Neural progenitor cell (in vitro differentiated cells): Measurements from ENCODE around the gene SLC2A8. TPM values are rescaled to one million over a fixed set of nuclear protein-coding genes. Genes with fewer than 3 reads are reported as not detected.

Experiments used
- DNase-seq: peaks from one replicate; pipeline ENCODE4 v3.0.0-alpha.2; 2016; ENCODE audit warnings: low spot score
- H2AFZ ChIP-seq: fragments of 200-600 bp; sonication (generic); replicated peaks from 2 replicates; pipeline ENCODE4 v1.6.1; 2016; ENCODE audit warnings: antibody characterized with exemption
- H3F3A ChIP-seq: fragments of 200-600 bp; sonication (generic); 2 replicates; pipeline ENCODE4 v1.6.1; 2016; ENCODE audit warnings: antibody characterized with exemption, low read depth
- H3K27ac ChIP-seq: fragments of 200-600 bp; sonication (generic); 2 replicates; pipeline ENCODE4 v1.5.1; 2016; ENCODE audit warnings: mild to moderate bottlenecking
- H3K27me3 ChIP-seq: fragments of 200-600 bp; sonication (generic); 2 replicates; pipeline ENCODE4 v1.6.1; 2016; ENCODE audit warnings: mild to moderate bottlenecking, moderate library complexity
- H3K36me3 ChIP-seq: fragments of 200-600 bp; sonication (generic); 2 replicates; pipeline ENCODE4 v1.5.1; 2016
- H3K4me1 ChIP-seq: fragments of 200-600 bp; sonication (generic); 2 replicates; pipeline ENCODE4 v1.6.1; 2016; ENCODE audit warnings: mixed run types
- H3K4me2 ChIP-seq: fragments of 200-600 bp; sonication (generic); 2 replicates; pipeline ENCODE4 v1.6.1; 2016
- H3K4me3 ChIP-seq: fragments of 200-600 bp; sonication (generic); 2 replicates; pipeline ENCODE4 v1.5.1; 2016
- H3K79me2 ChIP-seq: fragments of 200-600 bp; sonication (generic); 2 replicates; pipeline ENCODE4 v1.6.1; 2016; ENCODE audit warnings: low read depth
- H3K9ac ChIP-seq: fragments of 200-600 bp; sonication (generic); 2 replicates; pipeline ENCODE4 v1.6.1; 2016
- H3K9me3 ChIP-seq: fragments of 200-600 bp; sonication (generic); 2 replicates; pipeline ENCODE4 v1.5.1; 2016; ENCODE audit warnings: low read depth
- H4K20me1 ChIP-seq: fragments of 200-600 bp; sonication (generic); 2 replicates; pipeline ENCODE4 v1.6.1; 2016; ENCODE audit warnings: low read depth
- H3K27ac Mint-ChIP-seq: 3 replicates; pipeline ENCODE4 v1.8.0; 2021; ENCODE audit warnings: mixed read lengths
- H3K27me3 Mint-ChIP-seq: 2 replicates; pipeline ENCODE4 v1.8.0; 2022; ENCODE audit warnings: low read depth, mild to moderate bottlenecking, inconsistent platforms, moderate library complexity, mixed read lengths; ENCODE audit not compliant: insufficient read depth
- H3K36me3 Mint-ChIP-seq: 3 replicates; pipeline ENCODE4 v1.8.0; 2021; ENCODE audit warnings: mixed read lengths
- H3K4me1 Mint-ChIP-seq: 3 replicates; pipeline ENCODE4 v1.8.0; 2021; ENCODE audit warnings: mixed read lengths
- H3K4me3 Mint-ChIP-seq: 3 replicates; pipeline ENCODE4 v1.8.0; 2021; ENCODE audit warnings: mild to moderate bottlenecking, moderate library complexity, mixed read lengths
- H3K9me3 Mint-ChIP-seq: 3 replicates; pipeline ENCODE4 v1.8.0; 2020; ENCODE audit warnings: mixed read lengths
- EZH2 ChIP-seq: fragments of 200-600 bp; sonication (generic); IDR thresholded peaks from 2 replicates; pipeline ENCODE4 v1.6.1; 2017; ENCODE audit warnings: antibody characterized with exemption, mild to moderate bottlenecking, moderate library complexity
- EZH2phosphoT487 ChIP-seq: fragments of 200-600 bp; sonication (generic); IDR thresholded peaks from 2 replicates; pipeline ENCODE4 v1.6.1; 2017; ENCODE audit warnings: antibody characterized with exemption
- total RNA-seq: library from RNA; depleted of rRNA; stranded (reverse); fragments of >200 nt; gene quantifications from 2 replicates; pipeline ENCODE4 v1.2.3, GENCODE V29; 2015; ENCODE audit warnings: low replicate concordance
- TF ChIP-seq, protein P1 (sequence below): fragments of 200-600 bp; sonication (generic); IDR thresholded peaks from 2 replicates; pipeline ENCODE4 v1.5.1; 2017; ENCODE audit warnings: antibody characterized with exemption, mild to moderate bottlenecking

The SLC2A8 gene
- total RNA-seq, 1 donor from 2014 or later, result 9.4 TPM

GRCh38 chr9:127351182-127352166 is 45.5 kb upstream of the SLC2A8 start:
- peaks cover 22% of the 10 kb centered on the region for H3F3A ChIP-seq
- no peak overlapping the region for H3K4me3 ChIP-seq
- H3K27ac Mint-ChIP-seq, result no peak overlapping the region
- no peaks in the 10 kb centered on the region for H3K27me3 ChIP-seq
- no peak overlapping the region for H3K9ac ChIP-seq
- peaks cover 18% of the 10 kb centered on the region for H3K4me1 Mint-ChIP-seq
- DNase-seq, result no peak
- H3K9me3 Mint-ChIP-seq, result no peaks in the 10 kb centered on the region
- no peaks in the 10 kb centered on the region for H4K20me1 ChIP-seq
- no peak overlapping the region for H3K4me2 ChIP-seq
- peaks cover 7% of the 10 kb centered on the region for H3K27me3 Mint-ChIP-seq
- peaks cover 7% of the 10 kb centered on the region for H3K36me3 Mint-ChIP-seq
- no peaks in the 10 kb centered on the region for H3K9me3 ChIP-seq
- no peaks in the 10 kb centered on the region for H3K79me2 ChIP-seq
- peaks cover 23% of the 10 kb centered on the region for H3K4me1 ChIP-seq
- H3K36me3 ChIP-seq, result no peaks in the 10 kb centered on the region
- TF ChIP-seq EZH2 (no peak), EZH2phosphoT487 (no peak)
- TF ChIP-seq, protein P1, sequence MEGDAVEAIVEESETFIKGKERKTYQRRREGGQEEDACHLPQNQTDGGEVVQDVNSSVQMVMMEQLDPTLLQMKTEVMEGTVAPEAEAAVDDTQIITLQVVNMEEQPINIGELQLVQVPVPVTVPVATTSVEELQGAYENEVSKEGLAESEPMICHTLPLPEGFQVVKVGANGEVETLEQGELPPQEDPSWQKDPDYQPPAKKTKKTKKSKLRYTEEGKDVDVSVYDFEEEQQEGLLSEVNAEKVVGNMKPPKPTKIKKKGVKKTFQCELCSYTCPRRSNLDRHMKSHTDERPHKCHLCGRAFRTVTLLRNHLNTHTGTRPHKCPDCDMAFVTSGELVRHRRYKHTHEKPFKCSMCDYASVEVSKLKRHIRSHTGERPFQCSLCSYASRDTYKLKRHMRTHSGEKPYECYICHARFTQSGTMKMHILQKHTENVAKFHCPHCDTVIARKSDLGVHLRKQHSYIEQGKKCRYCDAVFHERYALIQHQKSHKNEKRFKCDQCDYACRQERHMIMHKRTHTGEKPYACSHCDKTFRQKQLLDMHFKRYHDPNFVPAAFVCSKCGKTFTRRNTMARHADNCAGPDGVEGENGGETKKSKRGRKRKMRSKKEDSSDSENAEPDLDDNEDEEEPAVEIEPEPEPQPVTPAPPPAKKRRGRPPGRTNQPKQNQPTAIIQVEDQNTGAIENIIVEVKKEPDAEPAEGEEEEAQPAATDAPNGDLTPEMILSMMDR, result no peak
- H2AFZ ChIP-seq, result no peak overlapping the region
- H3K27ac ChIP-seq, result no peak overlapping the region
- H3K4me3 Mint-ChIP-seq, result no peak overlapping the region

GRCh38 chr9:127353882-127354281 is 43.1 kb upstream of the SLC2A8 start:
- TF ChIP-seq EZH2phosphoT487, result no peak
- no peak for TF ChIP-seq EZH2
- TF ChIP-seq, protein P1, result no peak
- peak overlapping the region; percentile 72 for H3K27ac ChIP-seq
- H2AFZ ChIP-seq, result peak overlapping the region; percentile 55
- no peaks in the 10 kb centered on the region for H3K9me3 ChIP-seq
- peaks cover 23% of the 10 kb centered on the region for H3K4me1 ChIP-seq
- Mint-ChIP-seq H3K9me3 (no peaks in the 10 kb centered on the region), H3K4me3 (no peak overlapping the region), H3K27ac (no peak overlapping the region), H3K36me3 (peaks cover 11% of the 10 kb centered on the region), H3K27me3 (peaks cover 9% of the 10 kb centered on the region), H3K4me1 (peaks cover 18% of the 10 kb centered on the region)
- no peaks in the 10 kb centered on the region for H3K79me2 ChIP-seq
- no peaks in the 10 kb centered on the region for H3K36me3 ChIP-seq
- no peak overlapping the region for H3K4me3 ChIP-seq
- peak; percentile 58 for DNase-seq
- H3K27me3 ChIP-seq, result no peaks in the 10 kb centered on the region
- no peaks in the 10 kb centered on the region for H4K20me1 ChIP-seq
- H3K9ac ChIP-seq, result no peak overlapping the region
- peak overlapping the region; percentile 60 for H3K4me2 ChIP-seq
- peaks cover 22% of the 10 kb centered on the region for H3F3A ChIP-seq

- H3K4me2 ChIP-seq, result no peak overlapping the region
- no peaks in the 10 kb centered on the region for H3K27me3 ChIP-seq
- H3K4me3 Mint-ChIP-seq, result no peak overlapping the region
- H3K27me3 Mint-ChIP-seq, result peaks cover 9% of the 10 kb centered on the region
- H3F3A ChIP-seq, result peaks cover 22% of the 10 kb centered on the region
- no peak overlapping the region for H2AFZ ChIP-seq
- H3K36me3 Mint-ChIP-seq, result peaks cover 11% of the 10 kb centered on the region
- H3K9me3 Mint-ChIP-seq, result no peaks in the 10 kb centered on the region
- no peaks in the 10 kb centered on the region for H4K20me1 ChIP-seq
- no peak overlapping the region for H3K27ac ChIP-seq
- H3K9ac ChIP-seq, result no peak overlapping the region
- no peaks in the 10 kb centered on the region for H3K79me2 ChIP-seq
- no peak overlapping the region for H3K4me3 ChIP-seq
- no peaks in the 10 kb centered on the region for H3K36me3 ChIP-seq
- no peak for DNase-seq
- H3K4me1 ChIP-seq, result peaks cover 23% of the 10 kb centered on the region
- H3K27ac Mint-ChIP-seq, result no peak overlapping the region
- no peaks in the 10 kb centered on the region for H3K9me3 ChIP-seq
- H3K4me1 Mint-ChIP-seq, result peaks cover 12% of the 10 kb centered on the region
- TF ChIP-seq EZH2phosphoT487, result no peak
- no peak for TF ChIP-seq EZH2
- TF ChIP-seq, protein P1, result no peak
Measured at GRCh38 chr9:127356906-127357305, 40.1 kb upstream of the SLC2A8 start.
